Daoy (cell line): Measurements from ENCODE around the gene LGALS9. TPM values are rescaled to one million over a fixed set of nuclear protein-coding genes. Genes with fewer than 3 reads are reported as not detected.

Experiments
- DNase-seq: peaks from one replicate; pipeline ENCODE4 v3.0.0-alpha.2; 2015; ENCODE audit warnings: low read depth
- total RNA-seq: library from RNA; depleted of rRNA; stranded (reverse); fragments of >200 nt; shearing (Covaris generic); gene quantifications from 2 replicates; pipeline ENCODE4 v1.2.3, GENCODE V29; 2014

LGALS9 gene
- total RNA-seq, 1 experiment from 2014 or later, result 2.2 TPM

DNA sequence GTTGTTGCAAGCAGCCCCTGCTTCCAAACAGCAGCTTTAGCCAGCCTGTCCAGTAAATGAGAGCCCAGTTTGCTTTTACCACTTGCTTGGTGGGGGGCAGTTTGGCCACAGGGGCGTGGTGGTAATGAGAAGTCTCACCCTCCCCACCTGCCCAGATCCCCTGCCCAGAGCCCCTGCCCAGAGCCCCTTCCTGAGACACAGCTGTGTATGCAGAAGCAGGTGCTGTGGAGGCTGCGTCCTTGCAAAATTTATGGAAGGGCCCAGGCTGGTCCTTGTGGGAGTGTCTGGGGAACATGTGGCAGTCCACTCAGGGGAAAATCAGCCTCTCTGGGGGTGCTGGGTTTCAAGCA is 27.6 kb upstream of the LGALS9 start:
- DNase-seq, result no peak

DNA sequence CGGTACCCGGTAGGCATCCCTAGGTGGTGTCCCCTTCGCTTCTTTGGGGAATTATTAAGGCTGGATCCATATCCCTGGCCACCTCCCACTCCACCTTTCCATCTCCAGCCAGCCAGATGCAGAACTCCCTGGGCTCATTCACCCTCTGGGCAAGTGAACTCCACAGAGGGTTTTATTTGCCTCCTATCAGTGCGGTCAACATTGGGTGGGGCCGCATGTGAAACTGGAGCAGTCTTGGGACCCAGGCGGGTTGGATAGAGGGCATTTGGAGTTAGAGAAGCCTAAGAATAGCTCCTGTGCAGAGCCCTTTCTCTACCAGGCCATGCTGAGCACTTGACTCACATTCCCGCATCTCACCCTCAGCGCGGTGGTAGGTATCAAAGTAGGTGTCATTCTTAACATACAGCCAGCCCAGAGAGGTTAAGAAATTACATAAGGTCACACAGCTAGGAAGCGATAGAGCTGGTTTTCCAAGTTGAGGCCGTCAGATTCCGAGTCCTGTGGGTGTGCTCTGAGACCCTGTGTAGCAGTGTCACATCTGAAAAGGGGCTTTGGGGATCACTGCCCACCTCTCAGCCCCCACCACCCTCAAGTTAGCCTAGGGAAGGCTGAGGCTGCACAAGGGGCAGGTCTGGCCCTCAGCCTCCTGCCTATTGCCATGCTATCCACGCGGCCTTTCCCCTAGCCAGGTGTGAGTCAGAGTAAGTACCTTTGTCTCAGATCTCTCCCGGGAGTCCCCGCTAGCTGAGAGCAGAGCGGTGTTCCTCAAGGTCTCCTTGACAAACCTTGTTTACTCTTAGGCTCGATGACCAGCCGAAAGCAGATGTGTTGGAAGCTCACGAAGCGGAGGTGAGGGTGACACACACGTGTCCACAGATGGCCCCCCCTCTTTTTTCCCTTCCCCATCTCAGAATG is 26.9 kb upstream of the LGALS9 start:
- DNase-seq, result no peak

- DNase-seq, result no peak
Measured at GRCh38 chr17:27605409-27605808, 25.6 kb upstream of the LGALS9 start.

GRCh38 chr17:27607521-27608091 is 23.4 kb upstream of the LGALS9 start:
- DNase-seq, result no peak

- no peak for DNase-seq
Measured at GRCh38 chr17:27608328-27609230, 22.4 kb upstream of the LGALS9 start.

- no peak for DNase-seq
Measured at GRCh38 chr17:27609611-27610303, 21.2 kb upstream of the LGALS9 start.

DNA sequence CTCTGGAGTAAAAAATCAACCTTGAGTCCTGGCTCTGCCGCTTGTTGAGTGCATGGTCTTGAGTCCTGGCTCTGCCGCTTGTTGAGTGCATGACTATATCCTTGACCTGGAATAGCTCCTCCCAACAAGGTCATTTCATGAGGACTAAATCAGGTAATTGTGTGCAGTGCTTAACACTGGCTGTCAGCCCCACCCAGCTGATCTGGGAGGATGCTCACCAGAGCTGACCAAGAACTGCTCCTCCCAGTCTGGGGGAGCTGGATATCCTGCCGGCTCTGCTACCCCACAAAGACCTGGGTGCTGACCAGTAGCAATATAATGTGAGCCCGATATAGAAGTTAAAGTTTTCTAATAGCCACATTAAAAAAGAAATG is 20.7 kb upstream of the LGALS9 start:
- DNase-seq, result no peak

DNA sequence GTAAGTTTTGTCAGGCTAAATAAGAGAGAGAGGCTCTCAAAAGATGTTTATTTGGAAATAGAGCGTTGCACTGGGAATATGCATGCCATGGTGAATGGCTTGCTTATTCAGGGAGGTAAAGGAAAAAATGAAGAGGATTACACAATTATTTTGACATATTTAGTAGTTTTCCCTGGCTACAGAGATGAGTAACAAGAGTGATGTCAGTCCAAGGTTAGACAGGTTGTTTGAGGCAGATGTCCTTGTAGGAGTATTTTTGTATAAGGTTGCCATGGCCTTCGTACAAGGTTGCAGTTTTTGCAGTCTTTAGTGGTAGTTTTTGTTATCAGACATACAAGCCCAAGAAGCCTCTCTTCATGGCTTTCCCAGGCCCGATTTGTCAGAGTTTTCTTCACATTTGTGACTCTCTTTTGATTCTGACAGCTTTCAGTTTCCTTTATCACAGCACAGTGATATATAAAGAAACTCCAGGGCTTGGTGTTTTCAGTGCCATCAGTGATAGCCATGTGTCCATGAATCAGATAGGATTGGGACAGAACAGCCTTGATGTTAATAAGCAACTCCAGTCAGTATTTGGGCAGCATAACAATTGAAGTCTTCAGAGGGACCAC is 18.7 kb upstream of the LGALS9 start:
- DNase-seq, result no peak

GRCh38 chr17:27613433-27613832 is 17.6 kb upstream of the LGALS9 start:
- DNase-seq, result no peak

DNA sequence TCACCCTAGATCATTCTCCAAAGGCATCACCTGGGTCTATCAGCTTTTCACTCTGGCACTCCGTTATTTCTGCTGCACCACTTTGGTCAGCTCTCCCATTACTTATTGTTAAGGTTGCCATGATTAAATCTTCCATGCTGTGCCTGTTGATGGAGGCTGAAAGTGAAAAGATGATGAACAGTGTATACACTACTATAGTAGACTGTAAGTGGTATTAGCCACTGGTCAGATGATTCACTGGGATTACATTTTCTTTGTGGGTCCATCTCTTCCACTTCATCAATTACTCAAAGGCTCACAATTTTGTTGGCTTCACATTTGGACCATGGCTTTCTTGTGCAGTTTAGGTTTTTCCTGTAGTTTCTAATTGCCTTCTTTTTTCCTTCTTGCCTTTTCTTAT is 15.9 kb upstream of the LGALS9 start:
- DNase-seq, result no peak

- no peak for DNase-seq
Measured at GRCh38 chr17:27616414-27616813, 14.6 kb upstream of the LGALS9 start.

DNA sequence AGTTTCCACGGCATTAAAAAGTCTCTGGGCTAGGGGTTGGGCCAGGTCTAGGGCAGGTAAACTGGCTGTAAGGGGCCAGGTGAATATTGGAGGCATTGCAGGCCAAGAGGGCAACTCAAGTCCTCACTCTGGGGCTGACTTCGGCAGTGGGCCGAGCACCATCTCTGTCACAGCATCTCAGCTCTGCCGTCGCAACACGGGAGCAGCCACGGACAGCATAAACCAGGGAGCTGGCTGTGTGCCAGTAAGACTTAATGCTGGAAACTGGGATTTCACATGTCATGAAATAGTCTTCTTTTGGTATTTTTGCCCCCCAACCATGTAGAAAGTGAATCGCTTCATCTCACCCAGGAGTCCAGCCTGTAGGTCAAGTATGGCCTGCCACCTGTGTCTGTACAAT is 12.6 kb upstream of the LGALS9 start:
- no peak for DNase-seq

- DNase-seq, result no peak
Measured at GRCh38 chr17:27620721-27621120, 10.3 kb upstream of the LGALS9 start.

GRCh38 chr17:27621536-27621935 is 9.5 kb upstream of the LGALS9 start:
- no peak for DNase-seq

DNA sequence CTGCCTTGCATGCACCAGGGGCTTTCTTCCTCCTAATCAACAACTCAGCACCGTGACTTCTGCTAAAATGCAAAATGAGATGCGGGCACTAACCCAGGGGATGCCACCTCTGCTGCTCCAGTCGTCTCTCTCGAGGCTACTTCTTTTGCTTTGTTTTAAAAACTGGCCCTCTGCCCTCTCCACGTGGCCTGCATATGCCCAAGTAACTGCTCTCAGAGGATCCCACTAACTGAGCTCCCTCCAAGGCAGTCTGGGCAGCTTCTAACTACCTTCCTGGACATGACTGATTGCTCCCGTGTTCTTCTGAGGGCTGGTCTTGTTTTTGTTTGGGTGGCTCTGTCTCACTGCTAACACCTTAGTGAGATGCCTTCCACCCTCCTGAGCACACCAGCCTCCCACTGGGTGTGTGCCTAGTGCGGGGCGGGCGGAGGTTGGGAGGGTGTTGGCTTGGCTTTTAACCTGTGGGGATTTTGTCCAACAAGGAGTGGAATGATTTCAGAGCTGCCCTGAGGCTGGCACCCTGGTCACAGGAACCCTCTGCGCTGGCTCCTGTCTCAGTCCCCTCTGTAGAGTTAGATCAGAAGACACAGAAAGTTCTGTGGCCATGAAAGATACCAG is 8.9 kb upstream of the LGALS9 start:
- no peak for DNase-seq

GRCh38 chr17:27622986-27623385 is 8.0 kb upstream of the LGALS9 start:
- DNase-seq, result no peak

GRCh38 chr17:27623614-27624013 is 7.4 kb upstream of the LGALS9 start:
- no peak for DNase-seq

DNA sequence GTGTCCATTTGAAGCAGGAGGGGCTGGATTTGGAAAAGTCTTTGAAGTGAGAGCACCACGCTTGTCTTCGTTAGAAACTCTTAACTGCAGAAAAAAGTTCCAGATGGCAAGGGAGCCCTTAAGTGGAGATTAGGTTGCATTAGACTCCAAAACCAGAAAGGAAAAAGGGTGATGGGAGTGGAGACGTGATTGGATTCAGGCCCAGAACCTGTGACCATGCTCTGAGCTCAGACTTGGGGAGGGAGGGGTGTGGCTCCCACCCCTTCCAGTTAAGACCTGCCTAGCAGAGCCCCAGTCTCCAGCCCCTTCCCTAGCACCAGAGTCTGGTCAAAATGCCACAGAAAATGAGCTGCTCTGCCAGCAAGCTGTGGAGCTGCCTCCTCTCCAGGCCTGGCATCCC is 6.4 kb upstream of the LGALS9 start:
- no peak for DNase-seq

- DNase-seq, result no peak
Measured at GRCh38 chr17:27625856-27626255, 5.1 kb upstream of the LGALS9 start.

- no peak for DNase-seq
Measured at GRCh38 chr17:27627514-27627913, 3.5 kb upstream of the LGALS9 start.

GRCh38 chr17:27628376-27628775 is 2.6 kb upstream of the LGALS9 start:
- DNase-seq, result no peak
